Trophoblast cell (in vitro differentiated cells and primary cell): ENCODE data around the gene CAPN14.

Experiments used
- DNase-seq, 2 donors: peaks; one replicate each; pipeline ENCODE4 v3.0.0-alpha.2; 2016
- H2AFZ ChIP-seq: 2 replicates; pipeline ENCODE4 v1.6.1; 2013; ENCODE audit warnings: low read length, moderate library complexity, mild to moderate bottlenecking; ENCODE audit not compliant: insufficient read depth, poor library complexity
- H2AK5ac ChIP-seq: 2 replicates; pipeline ENCODE4 v1.6.1; 2013; ENCODE audit warnings: mild to moderate bottlenecking, low read length
- H2BK120ac ChIP-seq: 2 replicates; pipeline ENCODE4 v1.6.1; 2013; ENCODE audit warnings: low read length, mild to moderate bottlenecking, moderate library complexity; ENCODE audit not compliant: insufficient read depth, poor library complexity
- H2BK12ac ChIP-seq: 2 replicates; pipeline ENCODE4 v1.6.1; 2013; ENCODE audit warnings: mild to moderate bottlenecking, low read length, moderate library complexity
- H2BK5ac ChIP-seq: 2 replicates; pipeline ENCODE4 v1.6.1; 2013; ENCODE audit warnings: low read length, low read depth, moderate library complexity, mild to moderate bottlenecking; ENCODE audit not compliant: poor library complexity
- H3K14ac ChIP-seq: 2 replicates; pipeline ENCODE4 v1.6.1; 2013; ENCODE audit warnings: mild to moderate bottlenecking, low read length
- H3K18ac ChIP-seq: 2 replicates; pipeline ENCODE4 v1.6.1; 2013; ENCODE audit warnings: mild to moderate bottlenecking, low read length
- H3K23ac ChIP-seq: 2 replicates; pipeline ENCODE4 v1.6.1; 2013; ENCODE audit warnings: low read length
- H3K27ac ChIP-seq: 2 replicates; pipeline ENCODE4 v1.5.1; 2013; ENCODE audit warnings: low read depth, mild to moderate bottlenecking, inconsistent platforms, low read length, moderate library complexity
- H3K27me3 ChIP-seq: 2 replicates; pipeline ENCODE4 v1.6.1; 2013; ENCODE audit warnings: inconsistent platforms, mild to moderate bottlenecking, low read length, moderate library complexity; ENCODE audit not compliant: insufficient read depth
- H3K36me3 ChIP-seq, 2 experiments: 1 replicate in 1 of 2; 2 replicates in 1 of 2; pipeline ENCODE4 v1.6.1; 2013; ENCODE audit warnings: low read length in 2 of 2, mild to moderate bottlenecking in 2 of 2, moderate library complexity in 1 of 2; ENCODE audit not compliant: insufficient read depth in 2 of 2, control insufficient read depth in 1 of 2
- H3K4ac ChIP-seq: 2 replicates; pipeline ENCODE4 v1.6.1; 2013; ENCODE audit warnings: low read depth, mild to moderate bottlenecking, low read length, moderate library complexity
- H3K4me1 ChIP-seq, 2 experiments: 1 replicate in 1 of 2; 2 replicates in 1 of 2; pipeline ENCODE4 v1.6.1; 2013; ENCODE audit warnings: low read length in 2 of 2, mild to moderate bottlenecking in 2 of 2, moderate library complexity in 1 of 2; ENCODE audit not compliant: insufficient read depth in 2 of 2, control insufficient read depth in 1 of 2
- H3K4me2 ChIP-seq: 2 replicates; pipeline ENCODE4 v1.6.1; 2013; ENCODE audit warnings: inconsistent platforms, mild to moderate bottlenecking, low read length, moderate library complexity
- H3K4me3 ChIP-seq: 2 replicates; pipeline ENCODE4 v1.5.1; 2013; ENCODE audit warnings: mild to moderate bottlenecking, low read depth, low read length, inconsistent platforms
- H3K79me1 ChIP-seq: one replicate; pipeline ENCODE4 v1.6.1; 2013; ENCODE audit warnings: low read length
- H3K79me2 ChIP-seq: 2 replicates; pipeline ENCODE4 v1.6.1; 2013; ENCODE audit warnings: low read length, mild to moderate bottlenecking; ENCODE audit not compliant: control insufficient read depth, insufficient read depth, poor library complexity
- H3K9ac ChIP-seq: 2 replicates; pipeline ENCODE4 v1.6.1; 2013; ENCODE audit warnings: mild to moderate bottlenecking, low read length
- H3K9me3 ChIP-seq: 2 replicates; pipeline ENCODE4 v1.6.1; 2013; ENCODE audit warnings: low read depth, mild to moderate bottlenecking, control low read depth, inconsistent platforms, low read length; ENCODE audit not compliant: insufficient read depth
- H4K12ac ChIP-seq: 2 replicates; pipeline ENCODE4 v1.6.1; 2013; ENCODE audit warnings: low read depth, mild to moderate bottlenecking, low read length, moderate library complexity
- H4K8ac ChIP-seq: 2 replicates; pipeline ENCODE4 v1.6.1; 2013; ENCODE audit warnings: low read depth, mild to moderate bottlenecking, low read length, moderate library complexity
- H4K91ac ChIP-seq: one replicate; pipeline ENCODE4 v1.6.1; 2013; ENCODE audit warnings: low read depth, mild to moderate bottlenecking, low read length, moderate library complexity
- WGBS: extraction: QIAGEN DNeasy Blood & Tissue Kit; methylation state at CpG from one replicate; pipeline ENCODE4 v1.1.7; 2013; ENCODE audit warnings: missing lambda C conversion rate; ENCODE audit not compliant: insufficient read length, insufficient coverage; ENCODE audit errors: extremely low coverage; 5-methylcytosine and 5-hydroxymethylcytosine counted together

Gene CAPN14

DNA sequence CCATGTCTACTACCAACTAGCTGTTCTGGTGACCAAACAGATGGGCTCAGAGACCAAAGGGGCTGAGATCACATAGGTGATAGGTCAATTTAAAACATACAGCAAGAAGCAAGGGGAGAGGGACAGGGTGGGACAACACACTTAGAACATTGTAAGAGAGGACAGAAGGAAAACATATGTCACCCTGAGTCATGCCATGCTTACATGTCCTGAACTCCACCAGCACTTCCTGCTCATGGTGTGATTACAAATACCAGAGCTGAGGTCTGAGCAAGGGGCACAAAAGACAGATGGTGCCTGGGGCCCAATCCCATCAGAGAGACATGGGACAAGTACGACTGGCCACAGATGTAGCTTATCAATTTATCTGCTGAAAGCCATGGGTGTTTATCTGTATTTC is 50.4 kb downstream of the CAPN14 start:
- H3K36me3 ChIP-seq = no peaks in the 10 kb centered on the region
- H3K4me1 ChIP-seq = no peaks in the 10 kb centered on the region
- WGBS = no CpG with 5 or more reads among the region's 1 CpG
- no peak for DNase-seq
- H2BK12ac ChIP-seq = no peak overlapping the region
- H3K18ac ChIP-seq = no peak overlapping the region
- no peak overlapping the region for H4K12ac ChIP-seq
- H4K8ac ChIP-seq = no peak overlapping the region
- H3K79me2 ChIP-seq = no peaks in the 10 kb centered on the region
- no peaks in the 10 kb centered on the region for H3K27me3 ChIP-seq
- no peak overlapping the region for H3K4me3 ChIP-seq
- H3K4me2 ChIP-seq = no peak overlapping the region
- H2AFZ ChIP-seq = no peak overlapping the region
- no peaks in the 10 kb centered on the region for H3K9me3 ChIP-seq
- H3K79me1 ChIP-seq = no peaks in the 10 kb centered on the region
- no peak overlapping the region for H3K9ac ChIP-seq
- no peak overlapping the region for H3K4ac ChIP-seq
- H2BK120ac ChIP-seq = no peak overlapping the region
- no peak overlapping the region for H2BK5ac ChIP-seq
- no peak overlapping the region for H4K91ac ChIP-seq
- H3K27ac ChIP-seq = no peak overlapping the region
- no peak overlapping the region for H3K23ac ChIP-seq
- no peak overlapping the region for H2AK5ac ChIP-seq
- no peak overlapping the region for H3K14ac ChIP-seq

DNA sequence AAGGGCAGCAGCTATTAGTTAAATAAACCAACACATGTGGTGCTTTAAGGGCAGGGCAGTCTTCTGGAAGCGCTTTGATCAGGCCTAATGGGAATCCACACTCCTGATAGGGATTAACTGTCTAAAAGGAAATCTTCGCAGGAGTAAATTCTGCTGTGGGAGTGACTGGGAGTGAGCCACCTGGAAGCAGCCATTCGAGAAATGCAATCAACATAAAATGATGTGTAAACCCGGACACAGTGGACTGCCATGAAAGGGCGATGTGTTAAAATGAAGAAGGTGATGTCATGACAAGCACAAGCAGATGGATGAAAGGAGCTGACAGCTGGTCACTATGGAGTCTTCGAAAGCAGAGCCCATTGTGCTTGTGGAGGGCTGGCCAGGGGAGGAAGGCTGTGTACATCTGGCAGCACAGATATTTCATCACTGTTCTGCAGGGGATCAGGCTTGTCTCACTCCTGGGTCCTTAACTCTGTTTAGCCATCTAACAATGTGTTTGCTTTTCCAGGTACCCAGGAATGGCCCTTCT is 54.2 kb downstream of the CAPN14 start:
- H3K23ac ChIP-seq = no peak overlapping the region
- H3K79me1 ChIP-seq = no peaks in the 10 kb centered on the region
- H3K9me3 ChIP-seq = no peaks in the 10 kb centered on the region
- no CpG with 5 or more reads among the region's 6 CpGs for WGBS
- H2AK5ac ChIP-seq = no peak overlapping the region
- no peak overlapping the region for H4K91ac ChIP-seq
- H4K8ac ChIP-seq = no peak overlapping the region
- no peaks in the 10 kb centered on the region for H3K79me2 ChIP-seq
- H2BK12ac ChIP-seq = no peak overlapping the region
- H3K4me2 ChIP-seq = no peak overlapping the region
- H3K36me3 ChIP-seq = no peaks in the 10 kb centered on the region
- H3K4me1 ChIP-seq = no peaks in the 10 kb centered on the region
- no peak for DNase-seq
- H3K4ac ChIP-seq = no peak overlapping the region
- no peak overlapping the region for H3K27ac ChIP-seq
- no peak overlapping the region for H3K4me3 ChIP-seq
- no peak overlapping the region for H2BK5ac ChIP-seq
- H3K14ac ChIP-seq = no peak overlapping the region
- H3K18ac ChIP-seq = no peak overlapping the region
- no peak overlapping the region for H4K12ac ChIP-seq
- no peaks in the 10 kb centered on the region for H3K27me3 ChIP-seq
- no peak overlapping the region for H2AFZ ChIP-seq
- H3K9ac ChIP-seq = no peak overlapping the region
- H2BK120ac ChIP-seq = no peak overlapping the region

DNA sequence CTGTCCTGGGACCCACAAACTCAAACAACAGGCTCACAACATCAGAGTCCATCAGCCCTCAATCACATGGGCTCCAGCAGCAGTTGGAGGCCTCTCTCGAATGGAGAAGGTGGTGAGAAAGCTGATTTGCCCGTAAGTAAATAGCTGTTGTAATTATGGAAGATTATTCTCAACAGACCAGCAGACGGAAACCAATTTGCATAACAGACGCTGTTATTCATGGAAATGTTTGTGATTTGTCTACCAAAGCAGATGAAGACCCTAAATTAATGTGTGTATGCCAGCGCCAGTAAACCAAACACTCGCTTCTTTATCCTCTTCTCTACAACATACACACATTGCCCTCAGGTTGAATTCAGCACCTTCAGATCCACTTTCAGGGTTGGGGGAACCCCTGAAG is 55.7 kb downstream of the CAPN14 start:
- Histone ChIP-seq H3K36me3 (no peaks in the 10 kb centered on the region), H3K4me3 (no peak overlapping the region), H4K12ac (no peak overlapping the region), H3K14ac (no peak overlapping the region), H3K4ac (no peak overlapping the region), H2AK5ac (no peak overlapping the region), H2BK5ac (no peak overlapping the region), H3K4me1 (no peaks in the 10 kb centered on the region), H4K8ac (no peak overlapping the region), H3K27me3 (no peaks in the 10 kb centered on the region), H3K27ac (no peak overlapping the region), H3K18ac (no peak overlapping the region), H3K9me3 (no peaks in the 10 kb centered on the region), H3K79me2 (no peaks in the 10 kb centered on the region), H3K79me1 (no peaks in the 10 kb centered on the region), H2BK120ac (no peak overlapping the region), H3K9ac (no peak overlapping the region), H3K4me2 (no peak overlapping the region), H2AFZ (no peak overlapping the region), H3K23ac (no peak overlapping the region), H2BK12ac (no peak overlapping the region), H4K91ac (no peak overlapping the region)
- DNase-seq = no peak
- WGBS = no CpG with 5 or more reads among the region's 6 CpGs

DNA sequence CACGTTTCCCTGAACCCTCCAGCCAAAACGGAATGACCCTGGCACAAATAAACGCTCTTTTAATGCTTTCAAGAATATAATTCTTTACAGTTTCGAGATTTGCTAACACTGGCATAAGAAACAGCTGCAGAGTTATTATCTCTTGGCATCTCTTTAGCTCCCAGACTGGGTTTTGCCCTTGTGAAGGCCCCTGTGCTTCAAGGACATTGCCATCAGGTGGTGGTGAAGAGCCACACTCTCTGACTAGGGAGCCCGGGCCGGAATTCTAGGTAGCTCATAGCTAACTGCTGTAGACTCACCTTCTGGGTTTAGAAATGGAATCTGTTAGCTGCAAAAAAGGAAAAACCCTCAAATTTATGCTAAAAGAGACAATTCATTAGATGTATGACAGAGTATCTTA is 65.8 kb downstream of the CAPN14 start:
- no CpG with 5 or more reads among the region's 6 CpGs for WGBS
- H2BK5ac ChIP-seq = no peak overlapping the region
- H3K79me2 ChIP-seq = no peaks in the 10 kb centered on the region
- H4K12ac ChIP-seq = no peak overlapping the region
- H3K18ac ChIP-seq = no peak overlapping the region
- no peak overlapping the region for H3K23ac ChIP-seq
- H3K9ac ChIP-seq = no peak overlapping the region
- no peak overlapping the region for H3K14ac ChIP-seq
- H2BK12ac ChIP-seq = no peak overlapping the region
- no peak overlapping the region for H2BK120ac ChIP-seq
- H3K27me3 ChIP-seq = peaks cover 2% of the 10 kb centered on the region
- peaks cover 0 to 2% of the 10 kb centered on the region in 2 experiments for H3K4me1 ChIP-seq
- H3K4me3 ChIP-seq = no peak overlapping the region
- H3K79me1 ChIP-seq = no peaks in the 10 kb centered on the region
- H2AFZ ChIP-seq = no peak overlapping the region
- no peak overlapping the region for H3K27ac ChIP-seq
- peaks cover 1% of the 10 kb centered on the region for H3K9me3 ChIP-seq
- H3K4me2 ChIP-seq = no peak overlapping the region
- H3K36me3 ChIP-seq = no peaks in the 10 kb centered on the region
- no peak overlapping the region for H4K8ac ChIP-seq
- H3K4ac ChIP-seq = no peak overlapping the region
- H4K91ac ChIP-seq = no peak overlapping the region
- H2AK5ac ChIP-seq = no peak overlapping the region
- no peak for DNase-seq
